ENCODE results near the gene MPRIP.

Gene MPRIP

DNA sequence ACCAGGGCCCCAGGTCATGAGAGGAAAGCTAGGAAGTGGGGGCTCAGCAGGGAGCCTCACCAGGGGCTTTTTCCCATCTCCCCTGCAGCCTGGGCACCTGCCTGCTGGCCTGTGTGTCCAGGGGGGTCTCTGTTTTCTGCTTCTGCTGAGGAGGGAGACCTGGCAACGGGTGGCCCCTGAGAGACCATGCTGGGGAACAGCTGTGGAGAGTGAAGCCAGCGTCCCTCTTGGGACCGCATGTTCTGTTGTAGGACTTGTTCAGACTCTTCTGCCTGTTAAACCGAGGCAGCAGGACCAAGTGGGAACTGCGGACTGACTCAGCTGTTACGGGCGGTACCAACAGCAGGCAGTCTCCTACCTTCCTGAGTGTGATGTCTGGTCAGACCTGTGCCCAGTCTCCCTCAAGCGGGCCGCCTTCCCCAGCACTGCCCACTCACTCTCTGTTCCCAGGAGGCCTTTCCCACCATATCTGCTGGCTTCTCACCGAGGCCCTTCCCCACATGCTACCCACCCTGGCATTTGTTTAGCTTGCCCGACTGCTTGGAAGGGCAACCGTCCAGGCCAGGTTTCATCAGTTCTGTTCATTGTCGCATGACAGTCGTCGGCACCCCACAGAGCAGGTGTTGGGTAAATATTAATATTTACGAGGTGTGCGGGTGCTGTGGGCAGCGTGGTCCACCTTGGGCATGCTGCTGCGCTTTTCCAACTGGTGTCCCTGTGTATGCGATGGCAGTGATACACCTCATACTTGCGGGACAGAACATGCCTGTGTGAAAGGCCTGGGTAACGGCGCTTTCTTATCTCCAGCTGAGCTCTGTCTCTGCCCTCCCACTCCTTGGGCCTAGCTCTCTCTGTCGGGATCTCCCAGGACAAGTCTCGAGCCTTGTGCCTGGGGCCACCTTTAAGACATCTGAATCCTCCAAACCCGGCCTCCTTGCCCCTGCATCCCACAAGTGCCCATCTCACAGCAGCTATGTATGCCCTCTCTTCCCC, 69.4 kb downstream of the MPRIP start:
- DNase-seq = no peak

DNA sequence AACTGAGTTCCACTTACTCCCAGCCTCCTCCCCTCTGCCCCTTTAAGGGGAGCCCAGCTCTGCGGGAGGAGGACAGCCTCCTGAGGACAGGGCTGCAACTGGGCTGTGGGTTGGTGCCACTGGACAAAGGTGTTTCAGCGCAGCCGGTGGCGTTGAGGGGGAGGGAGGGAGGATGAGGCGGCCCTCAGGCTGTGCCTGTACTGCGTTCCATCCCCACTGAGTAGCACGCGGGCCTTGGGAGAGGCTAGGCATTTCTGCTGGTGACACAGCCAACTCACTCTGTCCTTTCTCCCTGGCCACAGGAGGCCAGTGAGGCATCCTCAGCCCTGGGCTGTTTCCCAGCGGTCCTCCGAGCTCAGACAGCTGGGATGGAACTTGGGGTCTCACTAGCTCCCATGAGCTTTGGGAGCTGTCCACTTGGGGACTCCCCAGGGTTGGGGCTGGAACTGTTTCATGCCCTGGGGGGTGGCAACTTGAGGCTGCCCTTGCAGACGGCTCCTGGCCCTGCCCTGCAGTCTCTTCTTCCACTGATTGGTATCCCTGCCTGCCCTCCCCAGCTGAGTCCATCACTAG, 70.5 kb downstream of the MPRIP start:
- DNase-seq = no peak

DNA sequence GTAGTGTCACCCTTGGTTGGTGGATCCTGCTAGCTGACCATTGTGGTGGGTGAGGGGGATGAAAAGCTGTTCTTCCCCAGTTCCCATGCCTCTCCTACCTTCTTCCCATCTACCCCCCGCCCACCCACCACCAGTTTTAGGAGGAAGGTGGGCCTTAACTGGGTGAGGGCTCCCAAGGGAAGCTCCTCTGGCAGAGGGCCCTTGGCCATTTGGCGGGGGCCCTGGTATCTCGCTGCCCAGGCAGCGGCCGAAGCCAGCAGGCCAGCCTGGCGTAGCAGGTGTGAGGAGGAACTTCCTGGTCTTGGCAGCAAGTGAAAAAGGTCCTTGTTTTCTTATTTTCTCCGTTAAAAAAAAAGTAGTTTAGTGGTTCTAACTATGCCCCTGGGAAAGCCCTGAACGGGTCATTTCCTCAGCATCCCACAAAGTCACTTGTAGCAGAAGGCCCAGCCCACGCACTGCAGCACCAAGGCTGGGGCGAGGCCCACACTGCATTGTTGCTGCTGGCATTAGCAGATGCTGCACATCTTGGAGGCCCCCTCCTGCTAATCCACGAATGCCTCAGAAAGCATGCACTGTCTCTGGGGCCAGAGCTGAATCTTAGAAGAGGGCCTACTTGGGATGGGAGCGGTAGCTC, 72.5 kb downstream of the MPRIP start:
- peak; percentile 50 to 64 (median 53) for DNase-seq

DNA sequence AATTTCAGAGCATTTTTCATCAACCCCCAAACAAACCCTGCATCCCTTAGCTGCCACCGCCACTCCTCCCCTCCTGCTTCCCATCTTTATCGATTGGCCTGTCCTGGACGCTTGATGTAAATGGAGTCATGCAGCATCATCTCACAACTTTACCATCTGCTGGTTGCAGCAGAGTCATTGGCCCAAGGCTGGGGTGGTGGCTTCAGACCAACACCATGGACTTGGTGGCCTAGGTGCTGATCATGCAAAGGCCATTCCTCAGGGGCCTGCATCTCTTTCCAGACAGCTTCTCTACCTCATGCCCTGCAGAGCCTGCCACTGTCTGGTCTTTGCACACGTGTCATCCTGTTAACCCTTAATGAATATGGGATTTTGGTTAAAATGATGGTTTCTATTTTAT, 73.4 kb downstream of the MPRIP start:
- DNase-seq = no peak

DNA sequence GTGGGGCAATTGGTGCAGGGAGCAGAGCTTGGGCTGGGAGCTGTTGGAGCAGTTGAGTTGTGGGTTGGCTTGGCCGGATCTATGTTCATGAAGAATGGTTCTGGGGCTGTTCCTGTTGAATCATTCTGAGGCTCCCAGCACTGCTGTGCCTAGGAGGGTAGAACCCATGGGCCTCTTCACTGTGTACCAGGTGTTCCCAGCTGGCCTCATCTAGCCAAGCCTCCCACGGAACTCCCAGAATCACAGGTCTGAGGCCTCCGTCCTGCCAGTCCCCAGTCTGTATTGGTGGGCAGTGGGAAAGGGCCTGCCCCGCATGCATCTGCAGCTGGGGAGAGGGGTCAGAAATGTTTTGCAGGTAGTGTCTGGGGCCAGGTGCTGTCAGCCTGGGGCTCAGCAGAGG, 74.1 kb downstream of the MPRIP start:
- no peak for DNase-seq

DNA sequence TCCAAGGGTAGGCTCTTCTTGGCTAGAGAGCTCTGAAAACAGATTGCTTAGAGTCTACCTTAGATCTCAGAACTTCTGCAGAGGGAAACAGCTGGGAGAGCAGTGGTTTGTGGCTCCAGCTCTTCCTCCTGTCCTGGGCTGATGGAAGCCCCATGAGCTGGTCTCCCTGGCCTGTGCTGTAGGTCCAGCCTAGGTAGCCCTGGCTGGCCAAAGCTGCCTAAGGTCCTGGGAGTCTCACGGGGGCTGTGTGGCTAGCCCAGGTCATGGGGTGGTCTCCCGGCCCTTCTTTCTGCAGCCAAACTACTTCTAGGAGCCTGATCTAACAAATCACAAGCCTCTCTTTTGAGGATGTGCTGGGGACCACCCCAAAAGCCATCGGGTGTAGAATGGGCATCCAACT, 75.7 kb downstream of the MPRIP start:
- no peak for DNase-seq

DNA sequence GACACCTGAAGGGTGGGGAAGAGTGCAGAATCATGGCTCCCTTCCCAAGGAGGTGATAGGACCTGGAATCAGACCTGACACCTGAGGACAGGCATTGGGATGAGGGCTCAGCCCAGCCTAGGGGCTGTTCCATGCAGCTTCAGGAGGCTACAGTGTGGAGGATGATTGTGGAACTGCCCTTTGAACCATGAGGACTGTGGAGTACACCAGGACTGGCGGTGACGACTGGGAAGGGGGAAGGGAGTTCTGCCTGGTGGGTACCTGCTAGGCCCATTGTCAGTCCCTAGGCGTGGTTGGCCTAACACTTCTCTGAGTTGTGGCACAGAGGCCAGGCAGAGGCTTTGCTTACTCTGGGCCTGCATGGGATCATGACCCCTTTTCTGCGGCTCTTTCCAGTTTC, 76.1 kb downstream of the MPRIP start:
- DNase-seq = no peak

DNA sequence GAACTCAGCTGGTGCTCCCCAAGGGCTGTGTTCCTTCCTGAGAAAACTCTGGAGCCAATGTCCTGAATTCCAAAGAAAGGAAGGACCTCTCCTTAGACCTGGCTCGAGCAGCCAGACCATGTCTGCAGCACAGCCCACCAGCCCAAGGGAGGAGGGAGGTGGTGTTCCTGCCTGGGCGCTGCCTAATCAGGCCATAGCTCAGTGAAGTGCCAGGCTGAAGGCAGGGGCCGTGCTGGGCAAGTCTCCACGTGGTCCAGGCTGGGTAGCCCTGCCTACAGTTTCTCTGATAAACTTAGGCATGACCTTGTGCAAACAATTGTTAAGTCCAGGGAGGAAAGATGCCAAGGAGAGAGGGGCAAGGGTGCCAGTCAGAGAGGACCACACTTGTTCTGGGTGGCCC, 76.8 kb downstream of the MPRIP start:
- DNase-seq = no peak

DNA sequence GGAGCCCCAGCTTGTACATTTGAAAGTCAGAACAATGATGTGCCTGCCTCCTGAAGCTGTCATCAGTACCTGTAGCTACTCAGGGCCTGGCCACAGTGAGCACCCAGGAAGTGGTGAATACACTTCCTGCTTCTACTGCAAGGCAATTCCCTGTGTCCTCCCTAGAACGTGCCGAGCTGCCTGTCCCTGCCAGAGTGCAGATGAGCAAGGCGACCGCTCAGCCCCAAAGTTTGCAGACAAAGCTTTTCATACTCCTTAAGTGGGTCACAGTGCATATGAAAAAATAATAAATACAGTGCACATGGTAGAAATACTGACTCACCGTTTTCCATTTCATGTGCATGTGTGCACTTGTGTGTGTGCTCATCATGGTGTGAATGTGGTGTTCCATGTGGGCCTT, 77.3 kb downstream of the MPRIP start:
- DNase-seq = peak in 2 of 3 donors; percentile 10

DNA sequence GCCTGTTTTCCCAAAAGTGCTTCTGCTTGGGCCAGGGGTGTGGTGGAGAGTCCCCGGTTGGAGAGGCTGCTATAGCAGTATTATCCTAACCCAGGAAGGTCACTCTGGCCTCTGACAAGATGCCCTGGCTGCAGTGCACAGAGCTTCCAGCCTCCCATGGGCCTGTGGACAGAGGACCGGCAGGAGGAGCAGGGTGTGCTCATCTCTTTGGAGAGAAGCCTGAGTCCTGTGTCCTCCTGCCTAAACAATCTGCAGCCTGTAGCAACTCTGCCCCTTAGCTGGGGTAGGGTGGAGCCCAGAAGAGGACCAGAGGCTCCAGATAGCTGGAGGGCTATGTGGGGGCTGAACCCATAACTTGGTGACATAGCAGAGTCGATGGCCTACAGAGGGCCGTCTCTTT, 78.0 kb downstream of the MPRIP start:
- DNase-seq = no peak

DNA sequence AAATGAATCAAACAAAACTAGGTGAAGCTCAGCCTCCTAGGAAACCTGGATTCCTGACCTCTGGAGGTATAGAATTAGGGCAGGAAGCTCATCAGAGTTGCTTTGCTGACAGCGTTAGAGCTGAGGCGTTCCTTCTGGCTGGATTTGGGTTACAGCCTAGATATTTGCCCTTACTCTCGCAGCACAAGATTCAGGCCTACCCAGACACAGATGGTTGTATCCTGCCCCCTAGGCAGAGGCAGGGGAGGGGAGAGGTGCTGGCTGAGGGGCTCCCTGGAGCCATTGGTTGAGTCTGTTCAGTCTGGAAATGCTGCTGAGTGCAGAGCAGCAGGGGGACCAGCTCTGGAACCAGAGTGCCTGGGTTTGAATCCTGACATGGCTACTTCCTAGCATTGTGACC, 78.4 kb downstream of the MPRIP start:
- DNase-seq = no peak

DNA sequence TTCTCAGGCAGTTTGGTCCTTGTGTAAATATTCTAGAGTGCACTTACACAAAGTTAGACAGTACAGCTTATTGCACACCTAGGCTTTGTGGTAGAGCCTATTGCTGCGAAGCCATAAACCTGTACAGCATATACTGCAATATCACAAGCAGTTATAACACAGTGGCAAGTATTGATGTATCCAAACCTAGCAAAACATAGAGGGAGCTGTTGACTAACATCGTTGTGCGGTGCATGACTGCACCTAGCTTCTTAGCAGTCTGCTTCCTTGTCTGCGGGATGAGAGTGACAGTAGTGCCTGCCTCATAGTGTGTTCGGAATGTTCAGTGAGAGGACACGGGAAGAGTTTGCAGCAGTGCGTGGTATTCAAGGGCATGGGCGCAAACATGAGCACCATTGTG, 78.9 kb downstream of the MPRIP start:
- no peak for DNase-seq

DNA sequence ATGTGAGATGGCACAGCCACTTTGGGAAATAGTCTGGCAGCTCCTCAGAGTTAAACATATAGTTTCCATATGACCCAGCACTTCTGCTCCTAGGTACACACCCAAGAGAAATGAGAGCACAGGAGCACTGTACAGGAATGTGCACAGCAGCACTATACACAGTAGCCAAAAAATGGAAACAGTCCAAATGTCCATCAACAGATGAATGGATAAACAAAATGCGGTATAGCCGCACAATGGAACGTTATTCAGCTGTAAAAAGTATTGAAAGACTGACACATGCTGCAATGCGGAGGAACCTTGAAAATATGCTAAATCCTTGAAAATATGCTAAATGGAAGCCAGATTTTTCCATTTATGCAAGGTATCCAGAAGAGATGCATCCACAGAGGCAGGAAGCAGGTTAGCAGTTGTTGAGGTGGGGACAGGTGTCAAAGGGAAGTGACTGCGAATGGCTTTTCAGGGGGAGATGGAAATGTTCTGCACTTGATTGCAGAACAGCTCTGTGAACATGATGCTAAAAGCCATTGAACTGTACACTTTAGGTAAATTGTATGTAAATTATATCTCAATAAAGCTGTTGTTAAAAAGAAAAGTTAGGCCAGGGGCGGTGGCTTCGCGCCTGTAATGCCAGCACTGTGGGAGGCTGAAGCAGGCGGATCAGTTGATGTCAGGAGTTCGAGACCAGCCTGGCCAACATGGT, 80.7 kb downstream of the MPRIP start:
- no peak for DNase-seq

DNA sequence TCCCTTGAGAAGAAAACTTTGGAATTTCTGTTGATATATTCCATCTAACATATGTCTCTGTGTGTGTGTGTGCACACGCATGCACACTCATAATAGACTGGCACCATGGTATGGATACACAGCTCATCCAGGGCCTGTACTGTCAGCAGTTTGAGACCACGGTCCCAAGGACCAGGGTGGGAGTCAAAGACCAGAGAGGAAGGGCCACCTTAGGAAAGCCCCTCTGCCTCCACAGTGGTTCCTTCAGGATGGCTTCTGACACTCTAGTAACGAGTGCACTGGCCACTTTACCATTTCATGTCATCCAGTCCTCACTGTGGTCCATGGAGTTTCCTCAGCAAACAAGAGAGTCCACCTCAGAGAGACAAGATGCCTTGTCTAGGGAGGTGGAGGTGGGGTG, 82.1 kb downstream of the MPRIP start:
- no peak for DNase-seq

DNA sequence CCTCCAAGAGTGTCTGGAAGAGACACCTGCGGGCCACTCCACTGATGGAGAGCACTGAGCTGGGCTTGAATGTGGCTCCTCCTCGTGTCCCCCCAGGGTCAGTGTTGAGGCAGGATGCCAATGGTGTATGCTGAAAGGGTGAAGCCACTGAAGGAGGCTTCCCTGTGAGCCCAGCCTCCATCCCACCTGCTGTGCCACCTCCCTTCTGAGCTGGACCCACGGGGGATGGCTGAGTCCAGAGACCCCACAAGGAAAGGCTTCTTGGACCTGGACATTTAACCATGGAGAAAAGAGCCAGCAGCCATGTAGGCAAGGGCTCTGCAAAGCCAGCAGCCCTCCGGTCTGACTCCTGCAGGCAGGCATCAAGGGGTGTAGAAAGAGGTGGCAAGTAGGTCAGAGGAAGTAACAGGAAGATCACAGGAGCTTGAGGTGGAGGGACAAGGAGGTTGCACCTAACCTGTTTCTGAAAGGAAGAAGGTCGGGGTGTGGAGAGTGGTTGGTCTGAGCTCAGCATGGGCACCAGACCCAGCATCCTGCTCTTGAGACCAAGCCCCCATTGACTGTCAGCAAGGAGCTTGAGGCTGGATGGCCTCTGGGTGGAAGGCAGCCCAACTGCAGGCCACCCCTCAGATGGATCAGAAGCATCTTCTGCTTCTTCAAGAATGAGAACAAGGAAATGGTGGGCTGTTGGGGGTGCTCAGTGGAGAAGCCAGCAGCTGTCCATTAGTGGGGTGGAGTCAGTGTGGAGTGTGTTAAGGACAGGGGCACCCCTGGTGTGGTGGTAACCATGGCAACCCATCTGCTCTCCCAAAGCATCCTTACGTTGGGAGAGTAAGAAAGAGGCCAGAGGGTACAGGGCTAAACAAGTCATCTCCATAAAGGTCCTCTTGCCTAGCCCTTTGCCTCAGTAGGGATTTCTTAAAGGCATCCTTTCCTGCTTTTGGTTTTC, 83.2 kb downstream of the MPRIP start:
- DNase-seq = no peak

DNA sequence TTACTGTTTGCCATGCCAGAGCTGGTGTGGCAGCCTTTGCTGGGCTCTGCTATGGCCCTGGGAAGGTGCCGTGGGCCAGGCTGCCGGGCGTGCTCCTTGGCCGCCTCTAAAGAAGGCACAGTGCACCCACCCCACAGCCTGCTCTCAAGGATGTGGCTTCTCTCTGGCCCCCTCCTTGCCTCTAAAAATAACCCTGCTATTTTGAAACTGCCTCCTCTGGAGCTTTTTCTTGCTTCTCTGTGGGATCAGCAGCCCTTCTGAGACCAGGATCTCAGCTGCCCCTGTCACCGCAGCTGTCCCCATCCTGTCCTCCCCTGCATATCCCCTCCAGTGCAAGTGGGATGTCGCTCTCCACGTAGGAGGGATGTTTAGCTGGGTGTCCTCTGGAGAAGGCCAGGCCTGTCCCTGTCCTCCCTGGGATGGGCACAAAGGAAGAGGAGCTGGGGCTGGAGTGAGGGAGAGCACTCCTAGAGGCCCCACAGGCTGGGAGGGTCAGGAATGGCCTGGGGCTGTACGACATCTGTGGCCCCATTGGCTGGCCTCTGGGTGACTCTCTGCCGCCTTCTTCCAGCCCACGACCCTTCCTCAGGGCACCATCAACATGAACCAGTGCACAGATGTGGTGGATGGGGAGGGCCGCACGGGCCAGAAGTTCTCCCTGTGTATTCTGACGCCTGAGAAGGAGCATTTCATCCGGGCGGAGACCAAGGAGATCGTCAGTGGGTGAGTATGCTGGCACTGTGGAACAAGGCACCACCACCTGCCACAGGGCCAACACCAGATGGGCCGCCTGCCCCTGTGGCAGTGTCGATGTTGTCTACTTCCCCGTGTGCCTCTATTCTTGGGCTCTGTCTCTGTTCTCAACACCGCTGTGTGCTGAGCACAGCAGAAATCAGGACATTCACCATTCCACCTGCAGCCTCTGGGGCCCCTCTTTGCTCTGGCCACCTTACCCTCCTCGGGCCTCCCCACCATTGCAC, 84.2 kb downstream of the MPRIP start:
- DNase-seq = no peak

DNA sequence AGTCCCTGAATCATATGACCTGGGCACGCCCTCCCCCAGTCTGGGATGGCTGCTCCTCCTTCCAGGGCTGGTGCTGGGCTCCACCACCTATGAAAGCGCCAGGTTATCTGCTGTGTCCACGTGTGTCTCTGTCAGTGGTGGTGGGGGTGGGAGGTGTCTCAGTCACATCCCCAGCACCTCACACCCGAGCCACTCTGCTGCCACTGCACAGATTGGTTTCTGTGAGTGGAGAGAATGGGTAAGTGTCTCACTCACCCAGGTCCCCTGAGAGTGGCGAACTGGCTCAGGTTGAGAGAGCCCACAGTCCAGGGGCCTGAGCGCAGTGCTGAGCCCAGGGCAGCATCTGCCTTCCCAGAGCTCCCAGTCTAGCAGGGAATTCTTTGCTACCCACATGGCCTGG, 84.9 kb downstream of the MPRIP start:
- no peak for DNase-seq

DNA sequence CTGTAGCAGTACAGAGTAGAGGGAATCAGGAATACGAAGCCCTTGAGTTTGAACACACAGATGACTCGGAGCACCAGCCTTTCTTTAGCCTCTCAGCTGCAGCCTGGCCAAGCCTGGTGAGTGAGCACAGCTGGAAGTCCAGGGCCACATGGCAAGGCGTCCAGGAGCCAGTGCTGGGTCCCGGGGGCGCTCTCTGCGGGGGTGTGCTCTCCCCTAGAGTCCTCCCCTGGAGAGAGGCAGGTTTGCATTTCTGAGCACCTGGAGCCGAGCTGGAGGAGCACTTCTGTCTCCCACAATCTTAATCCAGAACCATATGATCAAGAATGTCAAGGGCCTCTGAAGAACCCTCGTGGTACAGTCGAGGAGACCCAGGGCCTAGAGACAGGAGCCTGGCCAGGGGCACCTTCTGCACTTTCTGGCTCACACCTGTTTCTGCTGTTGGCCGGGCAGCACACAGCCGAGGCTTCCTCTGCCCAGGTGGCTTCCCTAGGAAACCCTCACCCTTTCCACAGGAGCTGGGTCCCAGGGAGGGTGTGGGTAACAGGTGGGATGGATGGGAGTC, 85.6 kb downstream of the MPRIP start:
- DNase-seq = no peak

DNA sequence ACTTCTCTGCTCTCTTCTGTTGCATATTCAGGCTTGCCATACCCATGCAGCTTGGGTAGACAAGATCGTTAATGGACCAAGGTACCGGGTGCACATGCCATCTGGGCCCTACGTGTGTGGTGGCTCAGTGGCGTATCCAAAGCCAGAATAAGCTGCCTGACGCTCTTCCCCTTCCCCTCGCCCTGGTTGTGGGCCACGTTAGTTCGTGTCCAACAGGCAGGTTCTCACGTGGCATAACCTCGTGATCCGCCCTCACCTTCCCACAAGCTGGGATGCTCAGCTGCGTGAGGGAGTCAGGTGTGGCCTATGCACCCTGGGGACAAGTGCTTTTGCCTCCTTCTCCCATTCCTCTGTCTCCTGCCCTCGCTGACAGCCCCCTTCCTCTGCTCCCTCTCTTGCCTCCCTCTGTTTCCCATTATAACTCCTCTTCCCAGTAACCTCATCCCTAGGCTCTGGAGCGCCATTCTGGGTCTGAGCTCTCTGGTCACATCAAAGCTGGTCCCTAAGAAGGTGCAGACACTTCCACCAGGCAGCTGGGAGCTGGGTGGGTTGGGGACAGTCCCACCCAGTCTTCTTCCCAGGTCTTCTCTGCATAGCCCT, 86.3 kb downstream of the MPRIP start:
- no peak for DNase-seq

DNA sequence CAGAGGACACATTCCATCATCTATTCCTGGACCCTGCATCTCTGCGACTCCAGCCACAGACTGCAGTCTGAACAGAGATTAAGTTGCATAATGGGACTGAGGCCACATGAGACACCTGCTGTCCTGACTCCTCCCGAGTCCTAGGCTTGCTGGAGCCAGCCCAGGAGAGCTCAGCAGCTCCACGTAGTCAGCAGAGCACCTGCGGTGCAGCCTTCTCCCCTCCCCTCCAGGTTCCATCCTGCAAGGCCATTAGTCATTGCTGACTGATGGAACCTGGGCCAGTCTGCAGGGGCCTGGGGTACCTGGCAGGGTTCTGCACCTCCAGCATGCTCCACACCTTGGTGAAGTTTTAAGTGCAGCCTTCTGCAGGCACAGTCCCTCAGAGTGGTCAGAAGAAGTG, 87.2 kb downstream of the MPRIP start:
- DNase-seq = no peak

Data from suppressor macrophage treated with lipopolysaccharide for 1 hour (primary cell).